Endothelial cell of umbilical vein (primary cell): Measurements from ENCODE around the gene ALDOC.

Source experiments
- CTCF ChIP-seq, 2 donors: IDR thresholded peaks; 1 replicate in 1 of 2; 2 replicates in 1 of 2; pipeline ENCODE4 v1.5.1; 2011; ENCODE audit warnings: low read length in 2 of 2, mild to moderate bottlenecking in 2 of 2, moderate library complexity in 2 of 2, control low read depth in 1 of 2, inconsistent platforms in 1 of 2, low read depth in 1 of 2; ENCODE audit not compliant: insufficient read depth in 1 of 2; ENCODE audit errors: extremely low read depth in 1 of 2
- EZH2 ChIP-seq: IDR thresholded peaks from 2 replicates; pipeline ENCODE4 v1.6.1; 2012; ENCODE audit warnings: borderline replicate concordance, low read depth, mild to moderate bottlenecking, moderate library complexity, low read length, inconsistent platforms; ENCODE audit not compliant: severe bottlenecking
- POLR2A ChIP-seq: IDR thresholded peaks from 2 replicates; pipeline ENCODE4 v1.6.1; 2012; ENCODE audit warnings: low read depth, mild to moderate bottlenecking, control low read depth, low read length
- POLR2AphosphoS5 ChIP-seq: IDR thresholded peaks from 2 replicates; pipeline ENCODE4 v1.6.1; 2012; ENCODE audit warnings: low read depth, mild to moderate bottlenecking, control low read depth, low read length, moderate library complexity; ENCODE audit not compliant: insufficient read depth

GRCh38 chr17:28624148-28624547, 47.5 kb upstream of the ALDOC start:
- TF ChIP-seq CTCF (IDR thresholded peaks at IDR 0.05; ENCODE audit: extremely low read depth in 1 of 2, insufficient read depth in 1 of 2, low read depth in 1 of 2, low read length in 2 of 2) (no peak), POLR2A (no peak), EZH2 (no peak), POLR2AphosphoS5 (no peak)
